WTC11 (cell line): ENCODE results near the gene AFAP1L1. TPM values are rescaled to one million over a fixed set of nuclear protein-coding genes. Genes with fewer than 3 reads are reported as not detected.

Experiments
- ATAC-seq: fragments of 200-7000 bp; cut with Tn5 transposase; 2 replicates; pipeline ENCODE4 v1.10.0; 2021; ENCODE audit warnings: mild to moderate bottlenecking, moderate library complexity
- CTCF ChIA-PET: fragments of 300-600 bp; sonication (Branson Sonifier 250); formaldehyde crosslinking; loops from one replicate; lab custom pipeline; 2021; ENCODE audit warnings: antibody characterized with exemption; lab: Charles Lee
- POLR2A ChIA-PET: fragments of 350-600 bp; sonication (Branson Sonifier 250); formaldehyde crosslinking; loops from one replicate; lab custom pipeline; 2021; ENCODE audit warnings: antibody characterized with exemption; lab: Charles Lee
- DNase-seq: peaks from one replicate; pipeline ENCODE4 v3.0.0; 2021; ENCODE audit warnings: low spot score
- H3K27ac Mint-ChIP-seq: 2 replicates; pipeline ENCODE4 v1.8.0; 2021; ENCODE audit warnings: mixed read lengths
- H3K27me3 Mint-ChIP-seq: 2 replicates; pipeline ENCODE4 v1.8.0; 2021; ENCODE audit warnings: low read depth, mild to moderate bottlenecking, moderate library complexity, mixed read lengths
- H3K36me3 Mint-ChIP-seq: 2 replicates; pipeline ENCODE4 v1.8.0; 2021; ENCODE audit warnings: mixed read lengths
- H3K4me1 Mint-ChIP-seq: 2 replicates; pipeline ENCODE4 v1.8.0; 2022; ENCODE audit warnings: mixed read lengths
- H3K4me3 Mint-ChIP-seq: 2 replicates; pipeline ENCODE4 v1.8.0; 2021; ENCODE audit warnings: mild to moderate bottlenecking, moderate library complexity, mixed read lengths
- H3K9me3 Mint-ChIP-seq: 2 replicates; pipeline ENCODE4 v1.8.0; 2021; ENCODE audit warnings: mixed read lengths
- ATF1 ChIP-seq: sonication (generic); formaldehyde crosslinking; IDR thresholded peaks from 2 replicates; pipeline ENCODE4 v1.8.1; 2023; ENCODE audit warnings: mild to moderate bottlenecking, moderate library complexity, missing genetic modification reagents
- CREB1 ChIP-seq: sonication (generic); formaldehyde crosslinking; IDR thresholded peaks from 2 replicates; pipeline ENCODE4 v1.8.0; 2023; ENCODE audit warnings: mild to moderate bottlenecking, missing genetic modification reagents
- E2F4 ChIP-seq: sonication (generic); formaldehyde crosslinking; IDR thresholded peaks from 2 replicates; pipeline ENCODE4 v1.8.1; 2022; ENCODE audit warnings: low read depth, mild to moderate bottlenecking, moderate library complexity, missing genetic modification reagents, borderline replicate concordance
- E2F5 ChIP-seq: sonication (generic); formaldehyde crosslinking; IDR thresholded peaks from 2 replicates; pipeline ENCODE4 v1.8.1; 2022; ENCODE audit warnings: mild to moderate bottlenecking, moderate library complexity, missing genetic modification reagents
- ERG ChIP-seq: fragments of 250-450 bp; sonication (Bioruptor Pico); IDR thresholded peaks from 2 replicates; pipeline ENCODE4 v1.8.0; 2021; ENCODE audit warnings: mild to moderate bottlenecking
- ETV6 ChIP-seq: sonication (generic); formaldehyde crosslinking; IDR thresholded peaks from 2 replicates; pipeline ENCODE4 v1.8.1; 2022; ENCODE audit warnings: mild to moderate bottlenecking, missing genetic modification reagents
- FOXJ3 ChIP-seq: sonication (generic); formaldehyde crosslinking; IDR thresholded peaks from 2 replicates; pipeline ENCODE4 v1.9.0; 2021; ENCODE audit warnings: missing genetic modification reagents, mild to moderate bottlenecking, borderline replicate concordance
- HMGXB4 ChIP-seq: sonication (generic); formaldehyde crosslinking; IDR thresholded peaks from 2 replicates; pipeline ENCODE4 v1.8.1; 2023; ENCODE audit warnings: mild to moderate bottlenecking, moderate library complexity, missing genetic modification reagents
- JAZF1 ChIP-seq: fragments of 250-450 bp; sonication (Bioruptor Pico); IDR thresholded peaks from 2 replicates; pipeline ENCODE4 v1.9.0; 2021; ENCODE audit warnings: moderate library complexity, mild to moderate bottlenecking, inconsistent platforms
- MXD4 ChIP-seq: fragments of 250-450 bp; sonication (Bioruptor Pico); IDR thresholded peaks from 2 replicates; pipeline ENCODE4 v1.8.0; 2021; ENCODE audit warnings: mild to moderate bottlenecking, moderate library complexity, borderline replicate concordance
- MYBL2 ChIP-seq: sonication (generic); formaldehyde crosslinking; IDR thresholded peaks from 2 replicates; pipeline ENCODE4 v1.8.1; 2023; ENCODE audit warnings: mild to moderate bottlenecking, moderate library complexity, missing genetic modification reagents
- NFATC4 ChIP-seq: fragments of 250-450 bp; sonication (Bioruptor Pico); IDR thresholded peaks from 2 replicates; pipeline ENCODE4 v1.9.0; 2021; ENCODE audit warnings: mild to moderate bottlenecking
- NFE2L1 ChIP-seq: sonication (generic); formaldehyde crosslinking; IDR thresholded peaks from 2 replicates; pipeline ENCODE4 v1.8.1; 2023; ENCODE audit warnings: missing genetic modification reagents
- SOX15 ChIP-seq: fragments of 250-450 bp; sonication (Bioruptor Pico); IDR thresholded peaks from 2 replicates; pipeline ENCODE4 v1.9.0; 2021; ENCODE audit warnings: mild to moderate bottlenecking
- ZNF396 ChIP-seq: fragments of 250-450 bp; sonication (Bioruptor Pico); IDR thresholded peaks from 2 replicates; pipeline ENCODE4 v1.8.0; 2021; ENCODE audit warnings: mild to moderate bottlenecking, moderate library complexity, borderline replicate concordance
- ZNF512 ChIP-seq: sonication (generic); formaldehyde crosslinking; IDR thresholded peaks from 2 replicates; pipeline ENCODE4 v1.8.1; 2022; ENCODE audit warnings: missing genetic modification reagents, borderline replicate concordance
- ZNF671 ChIP-seq: fragments of 250-450 bp; sonication (Bioruptor Pico); IDR thresholded peaks from 2 replicates; pipeline ENCODE4 v1.8.0; 2021; ENCODE audit warnings: mild to moderate bottlenecking
- total RNA-seq: library from RNA; stranded (reverse); gene quantifications from 3 replicates; pipeline ENCODE4 v1.2.3, GENCODE V29; 2021
- TF ChIP-seq, protein P1 (sequence below): fragments of 250-450 bp; sonication (Bioruptor Pico); IDR thresholded peaks from 2 replicates; pipeline ENCODE4 v1.9.0; 2021; ENCODE audit warnings: mild to moderate bottlenecking
- TF ChIP-seq, protein P2 (sequence below): fragments of 250-450 bp; sonication (Bioruptor Pico); IDR thresholded peaks from 2 replicates; pipeline ENCODE4 v1.9.0; 2021; ENCODE audit warnings: mild to moderate bottlenecking, borderline replicate concordance
- TF ChIP-seq, protein P3 (sequence below): sonication (generic); formaldehyde crosslinking; IDR thresholded peaks from 2 replicates; pipeline ENCODE4 v1.8.0; 2022; ENCODE audit warnings: mild to moderate bottlenecking, missing genetic modification reagents

Gene AFAP1L1
- total RNA-seq, 1 experiment from 2014 or later, result 8.4 TPM

DNA sequence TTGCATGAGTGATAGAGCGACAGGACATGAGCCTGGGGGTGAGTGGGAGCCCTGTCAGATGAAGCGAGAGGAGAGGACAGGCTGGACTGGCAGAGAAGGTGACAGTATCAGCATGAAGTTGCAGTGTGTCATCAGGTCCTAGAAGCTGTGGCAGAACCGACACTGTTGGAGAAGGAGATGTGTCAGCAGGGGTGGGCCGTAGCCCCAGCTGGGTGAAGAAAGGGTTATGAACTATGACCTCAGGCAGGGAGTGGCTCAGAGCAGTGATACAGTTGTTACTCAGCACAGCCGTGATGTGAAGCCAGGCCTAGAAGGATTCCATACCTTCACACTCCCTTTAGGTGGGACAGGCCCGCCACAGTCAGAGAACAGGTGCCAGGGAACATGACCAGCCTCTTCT lies 93.8 kb downstream of the AFAP1L1 start:
- no peaks in the 10 kb centered on the region; the same call in 1 of the 2 replicates for H3K36me3 Mint-ChIP-seq
- H3K27me3 Mint-ChIP-seq, result no peaks in the 10 kb centered on the region
- POLR2A ChIA-PET, result no interaction called here
- TF ChIP-seq E2F5 (no peak), ZNF512 (CRISPR knock-in tag) (no peak), NFE2L1 (CRISPR knock-in tag) (no peak), MYBL2 (CRISPR knock-in tag) (no peak), MXD4 (CRISPR knock-in tag) (no peak), E2F4 (no peak), ZNF671 (CRISPR knock-in tag) (no peak), ATF1 (no peak), ETV6 (CRISPR knock-in tag) (no peak), ERG (CRISPR knock-in tag) (no peak), SOX15 (CRISPR knock-in tag) (no peak), NFATC4 (CRISPR knock-in tag) (no peak), ZNF396 (CRISPR knock-in tag) (no peak), FOXJ3 (CRISPR knock-in tag) (no peak), CREB1 (CRISPR knock-in tag) (no peak), JAZF1 (CRISPR knock-in tag) (no peak), HMGXB4 (CRISPR knock-in tag) (no peak)
- TF ChIP-seq, protein P1, sequence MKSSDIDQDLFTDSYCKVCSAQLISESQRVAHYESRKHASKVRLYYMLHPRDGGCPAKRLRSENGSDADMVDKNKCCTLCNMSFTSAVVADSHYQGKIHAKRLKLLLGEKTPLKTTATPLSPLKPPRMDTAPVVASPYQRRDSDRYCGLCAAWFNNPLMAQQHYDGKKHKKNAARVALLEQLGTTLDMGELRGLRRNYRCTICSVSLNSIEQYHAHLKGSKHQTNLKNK (CRISPR knock-in tag), result no peak
- TF ChIP-seq, protein P2, sequence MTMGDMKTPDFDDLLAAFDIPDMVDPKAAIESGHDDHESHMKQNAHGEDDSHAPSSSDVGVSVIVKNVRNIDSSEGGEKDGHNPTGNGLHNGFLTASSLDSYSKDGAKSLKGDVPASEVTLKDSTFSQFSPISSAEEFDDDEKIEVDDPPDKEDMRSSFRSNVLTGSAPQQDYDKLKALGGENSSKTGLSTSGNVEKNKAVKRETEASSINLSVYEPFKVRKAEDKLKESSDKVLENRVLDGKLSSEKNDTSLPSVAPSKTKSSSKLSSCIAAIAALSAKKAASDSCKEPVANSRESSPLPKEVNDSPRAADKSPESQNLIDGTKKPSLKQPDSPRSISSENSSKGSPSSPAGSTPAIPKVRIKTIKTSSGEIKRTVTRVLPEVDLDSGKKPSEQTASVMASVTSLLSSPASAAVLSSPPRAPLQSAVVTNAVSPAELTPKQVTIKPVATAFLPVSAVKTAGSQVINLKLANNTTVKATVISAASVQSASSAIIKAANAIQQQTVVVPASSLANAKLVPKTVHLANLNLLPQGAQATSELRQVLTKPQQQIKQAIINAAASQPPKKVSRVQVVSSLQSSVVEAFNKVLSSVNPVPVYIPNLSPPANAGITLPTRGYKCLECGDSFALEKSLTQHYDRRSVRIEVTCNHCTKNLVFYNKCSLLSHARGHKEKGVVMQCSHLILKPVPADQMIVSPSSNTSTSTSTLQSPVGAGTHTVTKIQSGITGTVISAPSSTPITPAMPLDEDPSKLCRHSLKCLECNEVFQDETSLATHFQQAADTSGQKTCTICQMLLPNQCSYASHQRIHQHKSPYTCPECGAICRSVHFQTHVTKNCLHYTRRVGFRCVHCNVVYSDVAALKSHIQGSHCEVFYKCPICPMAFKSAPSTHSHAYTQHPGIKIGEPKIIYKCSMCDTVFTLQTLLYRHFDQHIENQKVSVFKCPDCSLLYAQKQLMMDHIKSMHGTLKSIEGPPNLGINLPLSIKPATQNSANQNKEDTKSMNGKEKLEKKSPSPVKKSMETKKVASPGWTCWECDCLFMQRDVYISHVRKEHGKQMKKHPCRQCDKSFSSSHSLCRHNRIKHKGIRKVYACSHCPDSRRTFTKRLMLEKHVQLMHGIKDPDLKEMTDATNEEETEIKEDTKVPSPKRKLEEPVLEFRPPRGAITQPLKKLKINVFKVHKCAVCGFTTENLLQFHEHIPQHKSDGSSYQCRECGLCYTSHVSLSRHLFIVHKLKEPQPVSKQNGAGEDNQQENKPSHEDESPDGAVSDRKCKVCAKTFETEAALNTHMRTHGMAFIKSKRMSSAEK, result no peak
- TF ChIP-seq, protein P3, sequence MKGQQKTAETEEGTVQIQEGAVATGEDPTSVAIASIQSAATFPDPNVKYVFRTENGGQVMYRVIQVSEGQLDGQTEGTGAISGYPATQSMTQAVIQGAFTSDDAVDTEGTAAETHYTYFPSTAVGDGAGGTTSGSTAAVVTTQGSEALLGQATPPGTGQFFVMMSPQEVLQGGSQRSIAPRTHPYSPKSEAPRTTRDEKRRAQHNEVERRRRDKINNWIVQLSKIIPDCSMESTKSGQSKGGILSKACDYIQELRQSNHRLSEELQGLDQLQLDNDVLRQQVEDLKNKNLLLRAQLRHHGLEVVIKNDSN, result no peak
- TF ChIP-seq, all 79 proteins: peak for 0
- DNase-seq (no peak), ATAC-seq (no peak)
- H3K4me1 Mint-ChIP-seq, result peaks cover 11% of the 10 kb centered on the region
- no peak overlapping the region for H3K4me3 Mint-ChIP-seq
- no peak overlapping the region for H3K27ac Mint-ChIP-seq
- H3K9me3 Mint-ChIP-seq, result no peaks in the 10 kb centered on the region
- CTCF ChIA-PET, result interaction anchor here (0.8 to 8.6 kb wide), 7 partner anchors 9 to 246 kb away, joined by 3 to 146 read pairs (median 18); partner anchors contain the start of genes IL17B and PCYOX1L
